Endothelial cell of umbilical vein (primary cell): Measurements from ENCODE around the gene WNT8B. TPM values are rescaled to one million over a fixed set of nuclear protein-coding genes. Genes with fewer than 3 reads are reported as not detected.

Source experiments
- BruUV-seq: library from RNA; stranded (reverse); fragments of 400-500 nt; replicated peaks from 2 replicates; lab custom pipeline; 2021; lab: Mats Ljungman, UMichigan
- CTCF ChIA-PET: fragments of 300-600, 350-600 bp; sonication (Branson Sonifier 250); formaldehyde crosslinking; loops from one replicate; lab custom pipeline; 2021; ENCODE audit warnings: antibody characterized with exemption, inconsistent platforms; lab: Charles Lee
- POLR2A ChIA-PET: fragments of 300-600, 350-600 bp; sonication (Branson Sonifier 250); formaldehyde crosslinking; loops from one replicate; lab custom pipeline; 2021; ENCODE audit warnings: antibody characterized with exemption, inconsistent platforms; lab: Charles Lee
- DNase-seq: peaks from one replicate; pipeline ENCODE4 v3.0.0-alpha.2; 2011; ENCODE audit warnings: low read depth, low spot score
- FAIRE-seq: peaks from 2 replicates; lab custom pipeline; 2011; peaks lifted over from hg19 to GRCh38; lab: Jason Lieb, UNC
- H2AFZ ChIP-seq: 2 replicates; pipeline ENCODE4 v1.6.0; 2012; ENCODE audit warnings: low read depth, low read length, control low read depth, inconsistent platforms
- H3K27ac ChIP-seq: 2 replicates; pipeline ENCODE4 v1.5.1; 2011; ENCODE audit warnings: low read depth, mild to moderate bottlenecking, control low read depth, low read length, moderate library complexity; ENCODE audit not compliant: insufficient read depth
- H3K27me3 ChIP-seq, 2 experiments: 2 replicates each; pipeline versions ENCODE4 v1.6.0 to v1.6.1; 2011; ENCODE audit warnings: low read length in 2 of 2, mixed read lengths in 1 of 2; ENCODE audit not compliant: control insufficient read depth in 2 of 2, insufficient read depth in 2 of 2
- H3K36me3 ChIP-seq, 2 experiments: 2 replicates in 1 of 2; 3 replicates in 1 of 2; pipeline ENCODE4 v1.5.1; 2011; ENCODE audit warnings: low read length in 2 of 2, mild to moderate bottlenecking in 1 of 2, moderate library complexity in 1 of 2; ENCODE audit not compliant: control insufficient read depth in 2 of 2, insufficient read depth in 2 of 2; ENCODE audit errors: extremely low read depth in 1 of 2
- H3K4me1 ChIP-seq: 3 replicates; pipeline ENCODE4 v1.5.1; 2011; ENCODE audit warnings: mild to moderate bottlenecking, low read length; ENCODE audit not compliant: control insufficient read depth, insufficient read depth; ENCODE audit errors: extremely low read depth
- H3K4me2 ChIP-seq: 2 replicates; pipeline ENCODE4 v1.6.1; 2011; ENCODE audit warnings: low read length, control low read depth, mixed read lengths; ENCODE audit not compliant: insufficient read depth
- H3K4me3 ChIP-seq, 3 experiments: fragments of 200-600 bp in 1 of 3; sonication (generic), shearing (Covaris generic) in 1 of 3; replicated peaks in 1 of 3; 2 replicates each; pipeline ENCODE4 v1.5.1; 2011 to 2016; ENCODE audit warnings: control low read depth in 3 of 3, low read length in 3 of 3, mild to moderate bottlenecking in 2 of 3, inconsistent platforms in 1 of 3, low read depth in 1 of 3, moderate library complexity in 1 of 3; ENCODE audit not compliant: insufficient read depth in 1 of 3
- H3K79me2 ChIP-seq: 2 replicates; pipeline ENCODE4 v1.6.0; 2012; ENCODE audit warnings: low read length, inconsistent platforms; ENCODE audit not compliant: control insufficient read depth, insufficient read depth
- H3K9ac ChIP-seq: replicated peaks from 2 replicates; pipeline ENCODE3; 2011; ENCODE audit warnings: low read length, control low read depth; ENCODE audit not compliant: insufficient read depth; ENCODE audit errors: extremely low read depth
- H3K9me1 ChIP-seq: replicated peaks from 3 replicates; pipeline ENCODE4 v1.6.0; 2011; ENCODE audit warnings: mild to moderate bottlenecking, low read length; ENCODE audit not compliant: control insufficient read depth, insufficient read depth; ENCODE audit errors: extremely low read depth
- H3K9me3 ChIP-seq: replicated peaks from 2 replicates; pipeline ENCODE4 v1.5.1; 2012; ENCODE audit warnings: low read length, inconsistent platforms; ENCODE audit not compliant: control insufficient read depth, insufficient read depth
- H4K20me1 ChIP-seq: replicated peaks from 2 replicates; pipeline ENCODE3; 2011; ENCODE audit warnings: mild to moderate bottlenecking, low read length; ENCODE audit not compliant: control insufficient read depth, insufficient read depth; ENCODE audit errors: extremely low read depth
- EZH2 ChIP-seq: IDR thresholded peaks from 2 replicates; pipeline ENCODE4 v1.6.1; 2012; ENCODE audit warnings: borderline replicate concordance, low read depth, mild to moderate bottlenecking, moderate library complexity, low read length, inconsistent platforms; ENCODE audit not compliant: severe bottlenecking
- FOS ChIP-seq: IDR thresholded peaks from 2 replicates; pipeline ENCODE4 v1.6.1; 2011; ENCODE audit warnings: mild to moderate bottlenecking, low read length, moderate library complexity, borderline replicate concordance; ENCODE audit not compliant: insufficient read depth
- GATA2 ChIP-seq: IDR thresholded peaks from 2 replicates; pipeline ENCODE4 v1.7.0; 2011; ENCODE audit warnings: low read depth, mild to moderate bottlenecking, moderate library complexity, mixed read lengths, low read length; ENCODE audit not compliant: insufficient read length, insufficient read depth
- JUN ChIP-seq: IDR thresholded peaks from 2 replicates; pipeline ENCODE4 v1.6.1; 2011; ENCODE audit warnings: borderline replicate concordance, low read depth; ENCODE audit not compliant: insufficient read length, insufficient read depth
- POLR2A ChIP-seq: IDR thresholded peaks from 2 replicates; pipeline ENCODE4 v1.6.1; 2012; ENCODE audit warnings: low read depth, mild to moderate bottlenecking, control low read depth, low read length
- POLR2AphosphoS5 ChIP-seq: IDR thresholded peaks from 2 replicates; pipeline ENCODE4 v1.6.1; 2012; ENCODE audit warnings: low read depth, mild to moderate bottlenecking, control low read depth, low read length, moderate library complexity; ENCODE audit not compliant: insufficient read depth
- dilution Hi-C: fragments of 300-500 bp; cut with MboI; formaldehyde crosslinking; loops from one replicate; pipeline ENCODE4 v1.15.0; 2019; ENCODE audit warnings: low sequenced_read_pairs; ENCODE audit not compliant: extremely low pct_ligation_motif_present
- intact Hi-C: fragments of 100-400 bp; cut with micrococcal nuclease; formaldehyde crosslinking; loops from one replicate; pipeline ENCODE4 v1.10.0; 2022
- polyA plus RNA-seq, 4 experiments: library from polyadenylated mRNA; depleted of rRNA in 3 of 4; stranded (reverse) in 3 of 4; unstranded in 1 of 4; fragments of >200 nt; gene quantifications; 2 replicates each; pipeline versions ENCODE4 v1.2.1 to v1.2.3, GENCODE V29; 2011 to 2012; ENCODE audit warnings: missing spikeins in 1 of 4
- total RNA-seq: library from RNA; stranded (reverse); gene quantifications from 2 replicates; pipeline ENCODE4 v1.2.3, GENCODE V29; 2021
- TF ChIP-seq, protein P1 (sequence below): IDR thresholded peaks from 2 replicates; pipeline ENCODE4 v1.6.1; 2011; ENCODE audit not compliant: insufficient read depth, insufficient read length
- TF ChIP-seq, protein P2 (sequence below), 2 donors: IDR thresholded peaks; 1 replicate in 1 of 2; 2 replicates in 1 of 2; pipeline ENCODE4 v1.5.1; 2011; ENCODE audit warnings: low read length in 2 of 2, mild to moderate bottlenecking in 2 of 2, moderate library complexity in 2 of 2, control low read depth in 1 of 2, inconsistent platforms in 1 of 2, low read depth in 1 of 2; ENCODE audit not compliant: insufficient read depth in 1 of 2; ENCODE audit errors: extremely low read depth in 1 of 2

Gene WNT8B
- total and polyA plus RNA-seq, 2 donors (not counting 3 experiments of a cell fraction or from before 2014, with no cell fraction given), result not detected

DNA sequence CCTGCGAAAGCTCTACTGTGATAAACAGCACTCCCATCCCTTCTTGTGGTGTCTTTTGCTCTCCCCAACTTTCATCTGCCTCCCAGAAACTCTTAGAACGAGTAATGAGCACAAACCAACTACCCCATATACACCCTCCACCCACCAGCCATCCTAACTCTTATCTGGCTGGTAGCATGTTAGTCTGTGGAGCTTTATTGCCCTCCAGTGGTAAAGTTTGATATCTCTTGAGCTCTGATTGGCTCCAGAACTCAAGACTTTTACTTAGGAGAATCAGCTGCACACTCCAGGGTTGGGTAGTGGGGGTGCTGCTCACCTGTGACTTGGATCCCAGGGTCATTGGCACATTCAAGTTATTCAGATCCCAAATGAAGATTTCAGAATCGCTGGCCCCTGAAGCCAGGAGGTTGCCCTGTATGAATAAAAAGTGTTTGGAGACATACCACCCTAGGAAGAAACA lies 45.9 kb downstream of the WNT8B start:
- FAIRE-seq (peak; percentile 89), DNase-seq (peak; percentile 73)
- ChIA-PET POLR2A (no interaction called here), CTCF (interaction anchor here (0.6 to 4.6 kb wide), 30 partner anchors 9 to 370 kb away, joined by 3 to 53 read pairs (median 7); partner anchors contain the start of genes HIF1AN and PKD2L1)
- H3K4me2 ChIP-seq, result no peak overlapping the region
- peaks cover 0 to 2% of the 10 kb centered on the region in 2 experiments for H3K36me3 ChIP-seq
- H3K4me3 ChIP-seq, result no peak overlapping the region
- intact Hi-C loops, result loop anchor here (1.0 kb wide), 3 partner anchors 26 to 170 kb away; no protein-coding TSS in a partner anchor
- dilution Hi-C loops, result no loop called here
- H4K20me1 ChIP-seq, result no peaks in the 10 kb centered on the region
- H3K27me3 ChIP-seq, result no peaks in the 10 kb centered on the region
- no peaks in the 10 kb centered on the region for H3K79me2 ChIP-seq
- no peaks in the 10 kb centered on the region for H3K9me3 ChIP-seq
- TF ChIP-seq JUN (no peak), FOS (no peak), POLR2A (no peak), GATA2 (no peak), POLR2AphosphoS5 (no peak), EZH2 (no peak)
- TF ChIP-seq, protein P1, sequence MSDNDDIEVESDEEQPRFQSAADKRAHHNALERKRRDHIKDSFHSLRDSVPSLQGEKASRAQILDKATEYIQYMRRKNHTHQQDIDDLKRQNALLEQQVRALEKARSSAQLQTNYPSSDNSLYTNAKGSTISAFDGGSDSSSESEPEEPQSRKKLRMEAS, result no peak
- TF ChIP-seq, protein P2, sequence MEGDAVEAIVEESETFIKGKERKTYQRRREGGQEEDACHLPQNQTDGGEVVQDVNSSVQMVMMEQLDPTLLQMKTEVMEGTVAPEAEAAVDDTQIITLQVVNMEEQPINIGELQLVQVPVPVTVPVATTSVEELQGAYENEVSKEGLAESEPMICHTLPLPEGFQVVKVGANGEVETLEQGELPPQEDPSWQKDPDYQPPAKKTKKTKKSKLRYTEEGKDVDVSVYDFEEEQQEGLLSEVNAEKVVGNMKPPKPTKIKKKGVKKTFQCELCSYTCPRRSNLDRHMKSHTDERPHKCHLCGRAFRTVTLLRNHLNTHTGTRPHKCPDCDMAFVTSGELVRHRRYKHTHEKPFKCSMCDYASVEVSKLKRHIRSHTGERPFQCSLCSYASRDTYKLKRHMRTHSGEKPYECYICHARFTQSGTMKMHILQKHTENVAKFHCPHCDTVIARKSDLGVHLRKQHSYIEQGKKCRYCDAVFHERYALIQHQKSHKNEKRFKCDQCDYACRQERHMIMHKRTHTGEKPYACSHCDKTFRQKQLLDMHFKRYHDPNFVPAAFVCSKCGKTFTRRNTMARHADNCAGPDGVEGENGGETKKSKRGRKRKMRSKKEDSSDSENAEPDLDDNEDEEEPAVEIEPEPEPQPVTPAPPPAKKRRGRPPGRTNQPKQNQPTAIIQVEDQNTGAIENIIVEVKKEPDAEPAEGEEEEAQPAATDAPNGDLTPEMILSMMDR (IDR thresholded peaks at IDR 0.05; ENCODE audit: extremely low read depth in 1 of 2, insufficient read depth in 1 of 2, low read depth in 1 of 2, low read length in 2 of 2), result peak; percentile 51 to 54
- BruUV-seq, result no TSS peak
- no peaks in the 10 kb centered on the region for H3K4me1 ChIP-seq
- H2AFZ ChIP-seq, result no peak overlapping the region
- H3K9me1 ChIP-seq, result no peaks in the 10 kb centered on the region
- no peak overlapping the region for H3K9ac ChIP-seq
- no peak overlapping the region for H3K27ac ChIP-seq
